GM21390 (cell line): ENCODE measurements around the gene ELOVL5.
"Not testable (repeated sequence)": the region's sequence is repeated elsewhere in the genome, so short reads cannot be mapped to it uniquely, and the experiment has no call there.

Source experiments
- ATAC-seq: cut with Tn5 transposase; IDR thresholded peaks from one replicate; pipeline ENCODE4 v1.9.1; 2021; ENCODE audit not compliant: unreplicated experiment

The ELOVL5 gene

DNA sequence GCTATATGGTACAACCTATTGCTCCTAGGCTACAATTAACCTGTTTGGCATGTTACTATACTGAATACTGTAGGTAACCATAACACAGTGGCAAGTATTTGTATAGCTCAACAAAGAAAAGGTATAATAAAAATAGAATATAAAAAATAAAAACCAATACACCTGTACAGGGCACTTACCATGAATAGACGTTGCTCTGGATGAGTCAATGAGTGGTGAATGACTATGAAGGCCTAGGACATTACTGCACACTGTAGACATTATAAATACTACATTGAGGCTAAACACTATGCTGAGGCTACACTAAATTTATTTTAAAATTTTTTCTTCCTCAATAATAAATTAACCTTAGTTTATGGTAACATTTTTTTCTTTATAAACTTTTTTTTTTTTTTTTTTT is 18.6 kb downstream of the ELOVL5 start:
- ATAC-seq, result no peak

DNA sequence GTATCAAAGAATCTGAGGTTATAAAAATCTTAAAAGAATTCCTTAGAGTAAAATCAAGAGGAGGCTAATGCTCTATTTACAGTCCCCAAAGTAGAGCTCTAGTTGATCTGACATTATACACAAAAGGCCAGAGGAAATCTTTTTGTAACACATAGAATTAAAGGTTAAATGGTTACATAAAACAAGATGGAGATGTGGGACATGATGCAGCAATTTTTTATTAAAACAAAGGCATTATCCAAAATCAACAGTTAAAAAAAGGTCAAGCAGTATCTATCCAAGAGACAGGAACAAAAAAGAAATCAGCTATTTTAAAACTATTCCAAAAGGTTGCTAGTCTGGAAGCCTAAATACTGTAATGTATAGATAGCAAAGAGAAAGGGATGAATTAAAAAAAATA is 20.4 kb downstream of the ELOVL5 start:
- no peak for ATAC-seq

DNA sequence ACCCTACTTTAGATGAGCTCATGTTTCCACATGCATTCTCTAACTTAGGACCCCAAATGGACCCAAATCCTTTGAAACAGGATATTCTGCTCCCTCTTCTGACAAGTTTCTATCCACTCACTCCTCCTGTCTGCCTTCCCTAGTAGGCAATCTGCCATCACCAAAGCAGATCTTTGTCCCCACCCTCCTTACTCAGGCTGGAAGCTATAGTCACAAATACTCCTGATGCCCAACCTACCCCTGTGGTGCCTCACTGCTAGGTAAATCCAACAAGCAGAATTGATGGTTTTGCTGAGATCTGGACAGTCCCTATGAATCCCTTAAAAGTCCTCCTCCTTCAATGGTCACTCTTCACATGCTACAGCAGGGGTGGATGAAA is 21.7 kb downstream of the ELOVL5 start:
- ATAC-seq, result no peak

- no peak for ATAC-seq
Measured at GRCh38 chr6:53326372-53327016, 22.3 kb downstream of the ELOVL5 start.

DNA sequence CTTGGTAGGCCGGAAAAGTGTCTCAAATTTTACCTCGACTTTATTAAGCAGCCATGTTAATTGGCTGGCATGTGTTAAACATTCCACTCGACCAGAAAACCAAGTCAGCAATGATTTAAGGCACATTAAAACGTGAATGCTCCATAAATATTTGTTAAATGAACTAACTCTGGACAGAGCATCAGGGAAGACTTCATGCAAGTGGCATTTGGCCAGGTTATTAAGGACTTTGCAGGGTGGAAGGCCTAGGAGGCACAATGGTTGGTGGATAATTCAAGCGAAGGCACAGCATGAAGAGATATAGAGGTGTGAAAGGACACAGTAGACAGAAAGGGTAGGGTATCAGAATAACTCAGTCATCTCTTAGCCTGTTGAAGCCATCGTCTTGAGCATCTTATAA is 23.0 kb downstream of the ELOVL5 start:
- no peak for ATAC-seq

DNA sequence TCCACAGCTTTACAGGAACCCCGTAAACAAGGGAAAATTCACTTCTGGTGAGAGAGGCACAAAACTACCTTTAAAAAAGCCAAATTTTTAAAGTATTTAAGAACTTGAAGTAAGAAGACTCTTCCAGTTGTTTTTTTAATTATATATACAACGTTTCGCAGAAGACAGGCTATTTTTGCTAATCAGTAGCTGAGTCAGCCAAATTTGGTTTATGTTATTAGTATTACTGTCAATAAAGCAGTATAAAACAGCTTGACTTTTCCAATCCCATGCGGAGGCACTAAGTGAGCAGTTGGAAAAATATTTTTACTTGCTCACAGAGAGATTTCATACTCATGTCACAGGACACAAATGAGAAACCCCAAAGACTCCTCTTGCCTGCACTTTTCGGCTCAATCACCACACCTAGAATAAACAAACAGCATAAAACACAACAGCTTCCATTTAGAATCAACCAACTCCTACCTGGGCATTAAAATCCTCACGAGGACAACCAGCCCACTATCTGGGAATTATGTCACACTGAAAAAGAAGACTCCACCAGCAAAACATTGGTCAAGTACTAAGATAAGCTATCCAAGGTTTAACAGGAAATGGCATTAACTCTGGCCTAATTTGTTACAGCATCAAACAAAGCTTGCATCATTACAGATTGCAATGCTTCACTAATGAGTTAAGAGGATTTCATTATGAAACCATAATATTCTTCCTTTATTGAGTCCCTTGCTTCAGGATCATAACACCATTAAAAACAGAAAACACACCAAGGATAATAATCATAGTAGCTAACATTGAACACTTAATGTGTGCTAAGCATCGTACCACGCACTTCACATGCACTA is 26.3 kb downstream of the ELOVL5 start:
- ATAC-seq, result no peak

GRCh38 chr6:53321701-53322100 is 27.0 kb downstream of the ELOVL5 start:
- ATAC-seq, result no peak

GRCh38 chr6:53320964-53321363 is 27.8 kb downstream of the ELOVL5 start:
- ATAC-seq, result no peak

- no peak for ATAC-seq
Measured at GRCh38 chr6:53318429-53318828, 30.3 kb downstream of the ELOVL5 start.

- ATAC-seq, result no peak
Measured at GRCh38 chr6:53317861-53318260, 30.9 kb downstream of the ELOVL5 start.

- not testable (repeated sequence) for ATAC-seq
Measured at GRCh38 chr6:53317299-53317698, 31.5 kb downstream of the ELOVL5 start.

- no peak for ATAC-seq
Measured at GRCh38 chr6:53316142-53316541, 32.6 kb downstream of the ELOVL5 start.

GRCh38 chr6:53315086-53315724 is 33.5 kb downstream of the ELOVL5 start:
- ATAC-seq, result no peak

- ATAC-seq, result no peak
Measured at GRCh38 chr6:53313784-53314400, 34.9 kb downstream of the ELOVL5 start.

DNA sequence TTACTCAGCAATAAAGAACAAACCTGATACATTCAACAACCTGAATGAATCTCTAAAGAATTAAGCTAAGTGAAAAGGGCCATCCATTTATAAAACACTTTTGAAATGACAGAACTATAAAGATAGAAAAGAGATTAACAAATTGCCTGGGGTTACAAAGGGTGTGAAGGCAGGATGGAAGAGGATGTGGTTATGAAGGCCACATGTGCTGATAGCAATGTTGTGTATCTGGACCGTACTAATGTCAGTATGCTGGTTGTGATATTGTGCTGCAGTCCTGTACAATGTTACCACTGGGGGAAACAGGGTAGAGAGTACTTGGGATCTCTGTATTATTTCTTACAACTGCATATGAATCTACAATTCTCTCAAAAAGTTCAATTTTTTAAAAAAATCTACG is 36.4 kb downstream of the ELOVL5 start:
- peak; percentile 44 for ATAC-seq

- no peak for ATAC-seq
Measured at GRCh38 chr6:53311586-53311935, 37.2 kb downstream of the ELOVL5 start.

GRCh38 chr6:53310771-53311585 is 37.8 kb downstream of the ELOVL5 start:
- no peak for ATAC-seq

DNA sequence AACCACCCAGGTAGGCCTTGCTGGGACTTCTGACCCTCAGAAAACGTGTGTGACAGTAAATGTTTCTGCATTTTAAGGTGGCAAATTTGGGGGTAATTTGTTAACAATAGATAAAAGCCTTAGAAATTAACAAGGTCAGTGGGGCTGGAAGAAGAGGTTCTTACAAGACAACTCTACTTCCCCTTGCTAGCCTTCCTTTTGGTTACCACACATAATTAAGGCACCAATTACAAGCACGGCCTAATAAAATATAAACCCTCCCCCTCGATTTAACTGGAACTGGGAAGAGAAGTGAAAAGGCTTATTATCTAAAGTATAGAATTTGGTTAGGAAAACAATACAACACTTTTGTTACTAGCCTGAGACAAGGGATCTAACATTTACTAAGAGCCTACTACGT is 38.8 kb downstream of the ELOVL5 start:
- no peak for ATAC-seq

- ATAC-seq, result peak; percentile 62
Measured at GRCh38 chr6:53309059-53309900, 39.5 kb downstream of the ELOVL5 start.

- ATAC-seq, result peak; percentile 45
Measured at GRCh38 chr6:53306819-53307347, 41.9 kb downstream of the ELOVL5 start.
